GM12878 (cell line): ENCODE measurements around the gene GSG1L2. TPM values are rescaled to one million over a fixed set of nuclear protein-coding genes. Genes with fewer than 3 reads are reported as not detected.

ENCODE experiments used
- ATAC-seq: fragments of 200-7000 bp; cut with Tn5 transposase; 3 replicates; pipeline ENCODE4 v1.9.1; 2020; ENCODE audit warnings: mild to moderate bottlenecking, moderate library complexity
- BruUV-seq: library from RNA; stranded (reverse); fragments of 400-500 nt; replicated peaks from 2 replicates; lab custom pipeline; 2021; lab: Mats Ljungman, UMichigan
- CTCF ChIA-PET: fragments of 300-600 bp; sonication (Branson Sonifier 250); formaldehyde crosslinking; extraction: SDS; loops from one replicate; lab custom pipeline; 2021; ENCODE audit warnings: inconsistent platforms; lab: Yijun Ruan, JAX
- POLR2A ChIA-PET: fragments of 350-600 bp; formaldehyde crosslinking; extraction: SDS; loops from one replicate; lab custom pipeline; 2021; ENCODE audit warnings: inconsistent platforms; lab: Charles Lee
- RAD21 ChIA-PET: fragments of 300-600 bp; sonication (Branson Sonifier 250); formaldehyde crosslinking; loops from one replicate; lab custom pipeline; 2023; ENCODE audit warnings: antibody characterized with exemption; ENCODE audit not compliant: unreplicated experiment; lab: Charles Lee
- SMC1A ChIA-PET: fragments of 300-600 bp; sonication (Branson Sonifier 250); formaldehyde crosslinking; loops from one replicate; lab custom pipeline; 2023; ENCODE audit not compliant: unreplicated experiment, uncharacterized antibody; lab: Charles Lee
- DNase-seq: peaks from one replicate; pipeline ENCODE4 v3.0.0-alpha.2; 2011; ENCODE audit warnings: low read depth, low spot score
- FAIRE-seq: peaks from 3 replicates; lab custom pipeline; 2011; peaks lifted over from hg19 to GRCh38; lab: Jason Lieb, UNC
- H2AFZ ChIP-seq: 2 replicates; pipeline ENCODE4 v1.6.0; 2011; ENCODE audit warnings: low read depth, low read length, control low read depth; ENCODE audit not compliant: control insufficient read depth
- H3K27ac ChIP-seq: 2 replicates; pipeline ENCODE4 v1.5.1; 2011; ENCODE audit warnings: control low read depth; ENCODE audit not compliant: control insufficient read depth, insufficient read depth
- H3K27me3 ChIP-seq, 2 experiments: replicated peaks in 1 of 2; 2 replicates each; pipeline versions ENCODE4 v1.6.0 to v1.6.1; 2011; ENCODE audit warnings: low read length in 1 of 2; ENCODE audit not compliant: control insufficient read depth in 2 of 2, insufficient read depth in 2 of 2
- H3K36me3 ChIP-seq, 2 experiments: 2 replicates each; pipeline ENCODE4 v1.5.1; 2011; ENCODE audit warnings: low read length in 1 of 2; ENCODE audit not compliant: control insufficient read depth in 2 of 2, insufficient read depth in 2 of 2
- H3K4me1 ChIP-seq: 2 replicates; pipeline ENCODE4 v1.6.1; 2011; ENCODE audit warnings: mild to moderate bottlenecking, low read length, moderate library complexity, mixed read lengths; ENCODE audit not compliant: control insufficient read depth, insufficient read depth
- H3K4me2 ChIP-seq: 2 replicates; pipeline ENCODE4 v1.6.0; 2011; ENCODE audit warnings: control low read depth; ENCODE audit not compliant: control insufficient read depth, insufficient read depth
- H3K4me3 ChIP-seq: fragments of 200-600 bp; sonication (generic); 2 replicates; pipeline ENCODE4 v1.5.1; 2016
- H3K79me2 ChIP-seq: 2 replicates; pipeline ENCODE4 v1.6.0; 2011; ENCODE audit warnings: low read length; ENCODE audit not compliant: control insufficient read depth, insufficient read depth
- H3K9ac ChIP-seq: 2 replicates; pipeline ENCODE4 v1.8.0; 2011; ENCODE audit warnings: low read length, control low read depth, mixed read lengths; ENCODE audit not compliant: control insufficient read depth, insufficient read depth
- H3K9me3 ChIP-seq: replicated peaks from 3 replicates; pipeline ENCODE4 v1.5.1; 2011; ENCODE audit warnings: mild to moderate bottlenecking, low read length; ENCODE audit not compliant: control insufficient read depth, insufficient read depth
- H4K20me1 ChIP-seq: 2 replicates; pipeline ENCODE4 v1.6.0; 2011; ENCODE audit not compliant: control insufficient read depth, insufficient read depth
- DPF2 ChIP-seq: fragments of 450-650 bp; IDR thresholded peaks from 2 replicates; pipeline ENCODE4 v1.6.1; 2017; ENCODE audit warnings: mild to moderate bottlenecking
- MEF2A ChIP-seq: IDR thresholded peaks from 2 replicates; pipeline ENCODE4 v1.6.1; 2011; ENCODE audit warnings: low read depth, mild to moderate bottlenecking, low read length, moderate library complexity; ENCODE audit not compliant: insufficient read depth
- MYC ChIP-seq: IDR thresholded peaks from 2 replicates; pipeline ENCODE4 v1.6.1; 2011; ENCODE audit warnings: mild to moderate bottlenecking, low read length, moderate library complexity, inconsistent platforms; ENCODE audit not compliant: insufficient read depth, insufficient replicate concordance, insufficient read length, severe bottlenecking
- NBN ChIP-seq: fragments of 450-650 bp; IDR thresholded peaks from 2 replicates; pipeline ENCODE4 v1.6.1; 2016
- RBBP5 ChIP-seq: fragments of 200-600 bp; sonication (generic); conservative IDR thresholded peaks from 2 replicates; pipeline ENCODE4 v1.6.1; 2016
- RCOR1 ChIP-seq: conservative IDR thresholded peaks from 2 replicates; pipeline ENCODE4 v1.6.1; 2012; ENCODE audit warnings: low read depth, low read length, improper control_type of control experiment
- RFX5 ChIP-seq: IDR thresholded peaks from 2 replicates; pipeline ENCODE4 v1.6.1; 2011; ENCODE audit warnings: low read depth, low read length, improper control_type of control experiment
- SMAD1 ChIP-seq: fragments of 450-650 bp; IDR thresholded peaks from 2 replicates; pipeline ENCODE4 v1.6.1; 2018; ENCODE audit warnings: mild to moderate bottlenecking, low read depth; ENCODE audit not compliant: partially characterized antibody
- SUZ12 ChIP-seq: fragments of 200-600 bp; sonication (generic); IDR thresholded peaks from one replicate; pipeline ENCODE4 v1.6.1; 2018; ENCODE audit warnings: antibody characterized with exemption, mild to moderate bottlenecking; ENCODE audit not compliant: unreplicated experiment
- TCF7 ChIP-seq: IDR thresholded peaks from 2 replicates; pipeline ENCODE4 v1.6.1; 2014; ENCODE audit warnings: antibody characterized with exemption, borderline replicate concordance
- YBX1 ChIP-seq: fragments of 450-650 bp; IDR thresholded peaks from 2 replicates; pipeline ENCODE4 v1.6.1; 2016; ENCODE audit warnings: antibody characterized with exemption
- ZBTB33 ChIP-seq: fragments of 450-650 bp; IDR thresholded peaks from 2 replicates; pipeline ENCODE4 v1.6.1; 2017; ENCODE audit warnings: mild to moderate bottlenecking
- WGBS: methylation state at CpG from one replicate; pipeline ENCODE4 v1.1.6; 2016; ENCODE audit warnings: low lambda C conversion rate; ENCODE audit not compliant: insufficient replicate concordance, insufficient coverage; ENCODE audit errors: missing lambda C conversion rate; 5-methylcytosine and 5-hydroxymethylcytosine counted together
- in situ Hi-C: fragments of 300-500 bp; cut with MboI; formaldehyde crosslinking; loops from 9 replicates; pipeline ENCODE4 v1.14.3; 2018; ENCODE audit warnings: mixed read lengths
- intact Hi-C: fragments of 100-400 bp; cut with micrococcal nuclease; formaldehyde crosslinking; loops from one replicate; pipeline ENCODE4 v1.14.2; 2022; ENCODE audit not compliant: unreplicated experiment
- polyA plus RNA-seq, 11 experiments: library from polyadenylated mRNA; depleted of rRNA in 4 of 11; unstranded in 6 of 11; stranded (reverse) in 5 of 11; fragments of >200 nt; fragmentation: Nextera tagmentation in 4 of 11; fragmentation: Illumina TruSeq in 1 of 11; extraction: Ambion mirVana in 4 of 11; extraction: Trizol in 1 of 11; gene quantifications; 1 replicate in 1 of 11; 2 replicates in 10 of 11; pipeline versions ENCODE4 v1.2.1 to v1.2.3, GENCODE V29; 2011 to 2016; ENCODE audit warnings: inconsistent platforms in 2 of 11, missing spikeins in 2 of 11, low read depth in 1 of 11
- total RNA-seq, 4 experiments: library from RNA; depleted of rRNA in 3 of 4; stranded (reverse); fragments of >200 nt in 3 of 4; fragmentation: Illumina TruSeq in 1 of 4; extraction: Trizol in 1 of 4; gene quantifications; 2 replicates each; pipeline versions ENCODE4 v1.2.1 to v1.2.3, GENCODE V29; 2013 to 2021
- TF ChIP-seq, protein P1 (sequence below): fragments of 450-650 bp; formaldehyde crosslinking; IDR thresholded peaks from 2 replicates; pipeline ENCODE4 v1.5.0; 2022; ENCODE audit warnings: mild to moderate bottlenecking, missing genetic modification characterization

The GSG1L2 gene
- total and polyA plus RNA-seq, 10 of the 15 experiments (the other 5 are each of a cell fraction or from before 2014, with no cell fraction given) = not detected

- ATAC-seq (no peak), FAIRE-seq (no peak), DNase-seq (no peak)
- no peak overlapping the region for H3K4me3 ChIP-seq
- H3K9me3 ChIP-seq = no peaks in the 10 kb centered on the region
- H3K27me3 ChIP-seq = no peaks in the 10 kb centered on the region
- H4K20me1 ChIP-seq = no peaks in the 10 kb centered on the region
- intact Hi-C loops (loop anchor here (5.0 kb wide), 1 partner anchor 188 kb away; the partner anchor contains the start of genes CFAP52 and STX8), in situ Hi-C loops (no loop called here)
- RAD21 ChIA-PET = no interaction called here
- H3K36me3 ChIP-seq = no peaks in the 10 kb centered on the region
- POLR2A ChIA-PET = no interaction called here
- SMC1A ChIA-PET = no interaction called here
- no peaks in the 10 kb centered on the region for H3K4me1 ChIP-seq
- CTCF ChIA-PET = interaction anchor here (0.5 kb wide), 1 partner anchor 65 kb away, joined by 3 read pairs; no protein-coding TSS in a partner anchor
- no peak overlapping the region for H2AFZ ChIP-seq
- no peak overlapping the region for H3K27ac ChIP-seq
- no peak for TF ChIP-seq RCOR1
- TF ChIP-seq SMAD1 = no peak
- TF ChIP-seq ZBTB33 = no peak
- no peak for TF ChIP-seq MEF2A
- TF ChIP-seq, protein P1, sequence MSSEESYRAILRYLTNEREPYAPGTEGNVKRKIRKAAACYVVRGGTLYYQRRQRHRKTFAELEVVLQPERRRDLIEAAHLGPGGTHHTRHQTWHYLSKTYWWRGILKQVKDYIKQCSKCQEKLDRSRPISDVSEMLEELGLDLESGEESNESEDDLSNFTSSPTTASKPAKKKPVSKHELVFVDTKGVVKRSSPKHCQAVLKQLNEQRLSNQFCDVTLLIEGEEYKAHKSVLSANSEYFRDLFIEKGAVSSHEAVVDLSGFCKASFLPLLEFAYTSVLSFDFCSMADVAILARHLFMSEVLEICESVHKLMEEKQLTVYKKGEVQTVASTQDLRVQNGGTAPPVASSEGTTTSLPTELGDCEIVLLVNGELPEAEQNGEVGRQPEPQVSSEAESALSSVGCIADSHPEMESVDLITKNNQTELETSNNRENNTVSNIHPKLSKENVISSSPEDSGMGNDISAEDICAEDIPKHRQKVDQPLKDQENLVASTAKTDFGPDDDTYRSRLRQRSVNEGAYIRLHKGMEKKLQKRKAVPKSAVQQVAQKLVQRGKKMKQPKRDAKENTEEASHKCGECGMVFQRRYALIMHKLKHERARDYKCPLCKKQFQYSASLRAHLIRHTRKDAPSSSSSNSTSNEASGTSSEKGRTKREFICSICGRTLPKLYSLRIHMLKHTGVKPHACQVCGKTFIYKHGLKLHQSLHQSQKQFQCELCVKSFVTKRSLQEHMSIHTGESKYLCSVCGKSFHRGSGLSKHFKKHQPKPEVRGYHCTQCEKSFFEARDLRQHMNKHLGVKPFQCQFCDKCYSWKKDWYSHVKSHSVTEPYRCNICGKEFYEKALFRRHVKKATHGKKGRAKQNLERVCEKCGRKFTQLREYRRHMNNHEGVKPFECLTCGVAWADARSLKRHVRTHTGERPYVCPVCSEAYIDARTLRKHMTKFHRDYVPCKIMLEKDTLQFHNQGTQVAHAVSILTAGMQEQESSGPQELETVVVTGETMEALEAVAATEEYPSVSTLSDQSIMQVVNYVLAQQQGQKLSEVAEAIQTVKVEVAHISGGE (CRISPR knock-in tag) = no peak
- TF ChIP-seq NBN = no peak
- TF ChIP-seq YBX1 = no peak
- TF ChIP-seq MYC = no peak
- no peak for TF ChIP-seq TCF7
- no peak for TF ChIP-seq RBBP5
- TF ChIP-seq RFX5 = no peak
- no peak for TF ChIP-seq SUZ12
- TF ChIP-seq DPF2 = no peak
- H3K4me2 ChIP-seq = no peak overlapping the region
- 0% methylated on average over 1 of the region's 1 CpG for WGBS
- no peaks in the 10 kb centered on the region for H3K79me2 ChIP-seq
- no TSS peak for BruUV-seq
- no peak overlapping the region for H3K9ac ChIP-seq
Measured at GRCh38 chr17:9765322-9765721, 56.6 kb downstream of the GSG1L2 start.
